Keratinocyte (primary cell): ENCODE data around the gene SPTBN4. TPM values are rescaled to one million over a fixed set of nuclear protein-coding genes. Genes with fewer than 3 reads are reported as not detected.

Experiments used
- DNase-seq: peaks from one replicate; pipeline ENCODE4 v3.0.0-alpha.2; 2011; ENCODE audit warnings: low read depth, missing footprints, low spot score
- FAIRE-seq: peaks from 2 replicates; lab custom pipeline; 2011; peaks lifted over from hg19 to GRCh38; lab: Jason Lieb, UNC
- H2AFZ ChIP-seq: 2 replicates; pipeline ENCODE4 v1.6.0; 2012; ENCODE audit warnings: low read length, control low read depth, inconsistent platforms; ENCODE audit not compliant: control insufficient read depth
- H3K27ac ChIP-seq: 2 replicates; pipeline ENCODE4 v1.5.1; 2011; ENCODE audit warnings: low read length; ENCODE audit not compliant: control insufficient read depth, insufficient read depth
- H3K27me3 ChIP-seq: 3 replicates; pipeline ENCODE4 v1.6.0; 2011; ENCODE audit warnings: low read length; ENCODE audit not compliant: control insufficient read depth, insufficient read depth; ENCODE audit errors: extremely low read depth
- H3K36me3 ChIP-seq, 2 experiments: 2 replicates in 1 of 2; 3 replicates in 1 of 2; pipeline ENCODE4 v1.5.1; 2011; ENCODE audit warnings: low read length in 2 of 2, mild to moderate bottlenecking in 1 of 2; ENCODE audit not compliant: control insufficient read depth in 2 of 2, insufficient read depth in 2 of 2; ENCODE audit errors: extremely low read depth in 1 of 2
- H3K4me1 ChIP-seq: 3 replicates; pipeline ENCODE4 v1.5.1; 2011; ENCODE audit warnings: low read length; ENCODE audit not compliant: control insufficient read depth, insufficient read depth; ENCODE audit errors: extremely low read depth
- H3K4me2 ChIP-seq: 3 replicates; pipeline ENCODE4 v1.6.0; 2011; ENCODE audit warnings: low read depth, low read length; ENCODE audit not compliant: control insufficient read depth, insufficient read depth; ENCODE audit errors: extremely low read depth
- H3K4me3 ChIP-seq, 3 experiments: fragments of 200-600 bp in 1 of 3; sonication (generic) in 1 of 3; 2 replicates in 2 of 3; 3 replicates in 1 of 3; pipeline ENCODE4 v1.5.1; 2011 to 2016; ENCODE audit warnings: low read length in 3 of 3, mild to moderate bottlenecking in 3 of 3, control low read depth in 2 of 3, inconsistent platforms in 1 of 3, low read depth in 1 of 3, mixed read lengths in 1 of 3, mixed run types in 1 of 3, moderate library complexity in 1 of 3; ENCODE audit not compliant: control insufficient read depth in 2 of 3, insufficient read depth in 2 of 3; ENCODE audit errors: extremely low read depth in 1 of 3
- H3K79me2 ChIP-seq: 2 replicates; pipeline ENCODE4 v1.6.0; 2012; ENCODE audit warnings: low read length; ENCODE audit not compliant: control insufficient read depth, insufficient read depth
- H3K9ac ChIP-seq: 3 replicates; pipeline ENCODE4 v1.6.0; 2011; ENCODE audit warnings: low read length; ENCODE audit not compliant: control insufficient read depth, insufficient read depth; ENCODE audit errors: extremely low read depth
- H3K9me1 ChIP-seq: 3 replicates; pipeline ENCODE4 v1.6.0; 2011; ENCODE audit warnings: low read length; ENCODE audit not compliant: control insufficient read depth, insufficient read depth; ENCODE audit errors: extremely low read depth
- H3K9me3 ChIP-seq: 2 replicates; pipeline ENCODE4 v1.5.1; 2012; ENCODE audit warnings: low read depth, low read length; ENCODE audit not compliant: control insufficient read depth
- H4K20me1 ChIP-seq: 3 replicates; pipeline ENCODE4 v1.6.0; 2011; ENCODE audit warnings: low read length; ENCODE audit not compliant: control insufficient read depth, insufficient read depth; ENCODE audit errors: extremely low read depth
- CTCF ChIP-seq, 3 experiments: IDR thresholded peaks in 1 of 3; conservative IDR thresholded peaks in 1 of 3; optimal IDR thresholded peaks in 1 of 3; 2 replicates in 2 of 3; 3 replicates in 1 of 3; pipeline versions ENCODE3 to v1.5.1; 2011; ENCODE audit warnings: low read length in 3 of 3, mild to moderate bottlenecking in 3 of 3, moderate library complexity in 2 of 3, control low read depth in 1 of 3, inconsistent platforms in 1 of 3; ENCODE audit not compliant: insufficient read depth in 2 of 3; ENCODE audit errors: extremely low read depth in 1 of 3
- EZH2 ChIP-seq: IDR thresholded peaks from one replicate; pipeline ENCODE4 v1.6.1; 2012; ENCODE audit warnings: inconsistent platforms, mild to moderate bottlenecking, low read length, moderate library complexity
- dilution Hi-C: fragments of 300-500 bp; cut with MboI; formaldehyde crosslinking; loops from one replicate; pipeline ENCODE4 v1.7.0; 2020; ENCODE audit warnings: low sequenced_read_pairs; ENCODE audit not compliant: extremely low pct_ligation_motif_present
- polyA plus RNA-seq, 5 experiments: library from polyadenylated mRNA; depleted of rRNA in 3 of 5; stranded (reverse) in 3 of 5; stranded (forward) in 1 of 5; unstranded in 1 of 5; fragments of >200 nt; gene quantifications; 1 replicate in 1 of 5; 2 replicates in 3 of 5; 3 replicates in 1 of 5; pipeline versions ENCODE4 v1.2.1 to v1.2.3, GENCODE V29; 2011 to 2012; ENCODE audit warnings: missing spikeins in 2 of 5, low read depth in 1 of 5, low replicate concordance in 1 of 5

The SPTBN4 gene
- polyA plus RNA-seq, 1 donor (not counting 4 experiments of a cell fraction or from before 2014, with no cell fraction given), result 0.17 TPM

- Histone ChIP-seq H3K36me3 (no peaks in the 10 kb centered on the region), H3K27me3 (peaks cover 43% of the 10 kb centered on the region), H3K9me1 (no peaks in the 10 kb centered on the region), H3K9ac (no peak overlapping the region), H4K20me1 (no peaks in the 10 kb centered on the region), H2AFZ (no peak overlapping the region), H3K4me1 (no peaks in the 10 kb centered on the region), H3K27ac (no peak overlapping the region), H3K4me3 (no peak overlapping the region), H3K79me2 (no peaks in the 10 kb centered on the region), H3K9me3 (no peaks in the 10 kb centered on the region), H3K4me2 (no peak overlapping the region)
- FAIRE-seq, result no peak
- dilution Hi-C loops, result no loop called here
- no peak for DNase-seq
- TF ChIP-seq EZH2 (no peak), CTCF (optimal IDR thresholded peaks at IDR 0.05 in 1 of 3, IDR thresholded peaks at IDR 0.05 in 1 of 3, conservative IDR thresholded peaks at IDR 0.05 in 1 of 3; ENCODE audit: extremely low read depth in 1 of 3, insufficient read depth in 2 of 3, low read length in 3 of 3) (no peak)
Measured at GRCh38 chr19:40556953-40557530, 90.2 kb downstream of the SPTBN4 start.

GRCh38 chr19:40559394-40559793 is 92.6 kb downstream of the SPTBN4 start:
- DNase-seq (no peak), FAIRE-seq (no peak)
- H4K20me1 ChIP-seq, result no peaks in the 10 kb centered on the region
- H3K9me1 ChIP-seq, result no peaks in the 10 kb centered on the region
- dilution Hi-C loops, result no loop called here
- TF ChIP-seq EZH2 (no peak), CTCF (optimal IDR thresholded peaks at IDR 0.05 in 1 of 3, IDR thresholded peaks at IDR 0.05 in 1 of 3, conservative IDR thresholded peaks at IDR 0.05 in 1 of 3; ENCODE audit: extremely low read depth in 1 of 3, insufficient read depth in 2 of 3, low read length in 3 of 3) (no peak)
- no peak overlapping the region for H3K4me2 ChIP-seq
- peaks cover 27% of the 10 kb centered on the region for H3K27me3 ChIP-seq
- no peaks in the 10 kb centered on the region for H3K36me3 ChIP-seq
- H2AFZ ChIP-seq, result no peak overlapping the region
- H3K9me3 ChIP-seq, result no peaks in the 10 kb centered on the region
- H3K4me3 ChIP-seq, result no peak overlapping the region
- no peak overlapping the region for H3K27ac ChIP-seq
- H3K9ac ChIP-seq, result no peak overlapping the region
- no peaks in the 10 kb centered on the region for H3K4me1 ChIP-seq
- H3K79me2 ChIP-seq, result no peaks in the 10 kb centered on the region
